NCI-H1417 treated with DMSO at 0.1 percent for 48 hours (cell line): ENCODE results near the gene AGT.

Experiments
- DNase-seq: peaks from one replicate; lab custom pipeline; 2025; lab: John Stamatoyannopoulos, UW

The AGT gene

DNA sequence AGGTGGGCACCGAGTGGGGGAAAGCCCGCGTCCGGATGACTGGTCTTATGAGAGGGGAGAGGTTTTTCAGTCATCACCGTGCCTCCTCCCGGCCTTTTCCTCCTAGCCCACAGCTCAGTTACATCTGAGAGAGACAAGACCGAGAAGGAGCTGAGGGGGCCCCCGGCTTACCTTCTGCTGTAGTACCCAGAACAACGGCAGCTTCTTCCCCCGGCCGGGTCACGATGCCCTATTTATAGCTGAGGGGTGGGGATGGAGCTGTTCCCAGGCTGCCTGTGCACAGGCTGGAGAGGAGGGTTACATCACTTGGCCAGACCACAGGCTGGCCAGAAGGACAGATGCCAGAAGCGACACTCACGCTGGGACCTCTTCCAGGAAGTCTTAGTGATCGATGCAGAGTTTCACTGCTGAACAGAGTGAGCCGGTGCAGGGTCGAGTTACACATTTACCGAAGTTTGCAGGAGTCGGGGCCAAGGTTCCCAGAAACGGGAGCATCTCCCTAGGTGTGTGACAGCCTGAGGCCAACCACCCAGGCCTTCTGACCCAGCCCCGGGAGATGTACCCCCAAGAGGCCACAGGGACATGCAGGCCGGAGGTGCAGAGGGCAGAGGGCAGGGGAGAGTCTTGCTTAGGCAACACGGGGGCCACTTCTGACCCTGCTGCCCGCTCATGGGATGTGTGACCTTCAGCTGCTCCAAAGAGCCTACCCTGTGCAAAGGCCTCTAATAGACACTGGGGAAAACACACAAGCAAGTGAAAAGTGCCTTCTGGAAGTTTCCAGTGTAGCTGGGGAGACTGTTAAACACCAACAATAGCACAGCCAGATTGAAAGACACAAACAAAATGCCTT is at the start of gene AGT:
TSS of gene AGT (minus strand) at position 208 of the 850 bp plus-strand sequence. CDS start 3,299 bp downstream, outside the sequence.
- no peak for DNase-seq

DNA sequence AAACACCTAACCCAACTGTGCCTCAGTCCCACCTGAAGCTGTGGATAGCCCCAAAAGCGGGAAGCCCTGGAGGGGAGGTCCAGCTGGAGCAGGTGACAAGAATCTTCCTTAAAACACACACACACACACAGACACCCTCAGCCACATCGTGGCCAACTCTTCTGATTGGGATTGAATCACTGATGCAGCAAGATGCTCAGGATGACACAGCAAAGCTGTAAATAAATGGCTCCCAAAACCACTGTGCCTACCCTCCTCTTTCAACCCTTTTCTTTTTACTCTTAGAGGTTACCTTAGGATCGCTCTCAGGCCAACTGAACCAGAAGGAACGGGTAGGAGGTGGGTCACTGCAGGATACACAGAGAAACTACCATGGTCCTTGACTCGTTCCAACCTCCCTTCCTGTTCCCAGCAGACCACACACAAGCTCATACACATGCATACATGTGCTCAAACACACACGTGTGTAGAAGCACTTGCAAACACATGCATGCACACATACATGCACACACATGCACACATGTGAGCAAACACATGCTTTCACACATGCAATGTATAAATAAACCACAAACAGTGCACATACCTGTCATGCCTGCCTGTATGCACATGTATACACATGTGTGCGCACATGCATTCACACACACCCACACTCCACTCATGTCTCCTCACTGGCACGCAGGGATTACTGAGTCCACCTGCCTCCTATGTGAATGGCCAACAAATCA is 47.7 kb upstream of the AGT start:
- DNase-seq = no peak

DNA sequence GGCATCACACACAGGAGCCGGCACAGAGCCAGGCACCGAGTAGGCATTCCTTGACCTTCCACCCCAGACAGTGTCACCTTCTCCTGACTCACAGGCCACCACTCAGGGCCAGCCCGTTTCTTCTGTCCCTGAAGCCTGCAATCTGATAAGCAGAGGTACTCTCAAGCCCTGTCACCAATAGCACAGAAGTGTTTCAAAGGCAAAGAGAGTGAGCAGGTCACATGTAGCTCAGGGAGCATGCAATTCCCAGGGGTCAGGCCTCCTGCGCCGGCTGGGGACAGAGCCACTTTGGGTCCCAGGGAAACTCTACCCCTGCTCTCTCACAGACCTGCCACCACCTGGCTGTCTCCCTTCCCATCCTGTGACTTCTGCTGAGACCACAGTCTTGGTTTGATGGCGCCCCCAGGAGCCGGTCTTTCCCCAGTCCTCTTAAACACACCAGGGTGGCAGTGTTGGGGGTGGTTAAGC is 46.5 kb upstream of the AGT start:
- DNase-seq = no peak

DNA sequence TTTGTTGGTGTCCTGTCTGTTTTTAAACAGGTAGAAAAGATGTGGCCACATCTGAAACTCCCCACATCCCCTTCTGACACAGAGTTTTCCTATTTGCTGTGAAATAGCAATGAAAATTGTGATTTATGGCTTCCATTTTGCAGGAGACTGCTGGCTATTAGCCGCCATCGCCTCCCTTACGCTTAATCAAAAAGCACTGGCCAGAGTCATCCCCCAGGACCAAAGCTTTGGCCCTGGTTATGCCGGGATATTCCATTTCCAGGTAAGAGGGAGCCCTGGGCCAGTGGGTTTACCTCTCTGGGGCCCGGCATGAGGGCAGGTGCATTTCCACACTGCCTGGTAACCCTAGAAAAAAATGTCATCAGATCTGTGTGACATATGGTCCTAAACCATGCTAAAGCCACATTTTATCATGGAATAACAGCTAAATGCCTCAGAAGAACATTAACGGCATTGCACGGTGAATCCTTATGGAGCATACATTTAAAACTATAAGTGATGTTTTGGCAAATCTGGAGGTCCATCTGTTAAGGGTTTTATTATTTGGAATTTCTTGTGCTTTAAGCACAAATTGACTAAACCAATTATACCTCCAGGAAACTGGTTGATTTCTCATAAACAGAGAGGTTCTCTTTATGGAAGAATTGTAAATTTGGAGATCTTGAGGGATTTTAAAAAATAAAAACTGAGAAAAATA is 45.6 kb upstream of the AGT start:
- DNase-seq = no peak

DNA sequence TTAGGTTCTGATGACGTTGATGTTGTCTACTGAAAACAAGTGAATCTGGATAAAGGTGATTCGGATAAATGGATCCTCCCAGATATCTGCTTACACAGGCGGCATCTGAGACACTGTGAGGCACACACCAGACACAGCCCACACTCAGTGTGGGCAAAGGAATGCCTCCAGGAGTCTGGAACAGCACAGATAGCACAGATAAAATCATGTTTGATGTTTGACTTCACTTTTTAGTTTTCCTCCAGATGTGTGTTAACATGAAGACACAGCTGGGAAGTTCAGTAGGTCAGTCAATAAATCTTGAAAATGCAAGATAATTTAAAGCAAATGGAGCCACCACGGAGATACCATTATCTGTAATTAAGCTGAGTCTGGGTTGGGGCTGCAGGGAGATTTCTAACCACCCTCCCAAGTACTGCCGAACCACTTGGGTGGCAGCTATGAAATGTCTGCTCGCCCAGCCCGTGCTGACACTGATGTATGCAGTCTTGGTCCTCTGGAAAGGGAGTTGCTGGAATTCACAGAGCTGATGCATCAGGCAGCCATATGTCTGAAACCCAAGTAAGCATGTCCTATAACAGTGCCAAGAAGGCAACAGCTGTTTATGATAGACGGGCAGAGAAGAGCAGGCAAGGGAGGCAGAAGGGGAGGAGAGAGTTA is 44.9 kb upstream of the AGT start:
- DNase-seq = no peak

GRCh38 chr1:230757856-230758708 is 44.2 kb upstream of the AGT start:
- DNase-seq = no peak

DNA sequence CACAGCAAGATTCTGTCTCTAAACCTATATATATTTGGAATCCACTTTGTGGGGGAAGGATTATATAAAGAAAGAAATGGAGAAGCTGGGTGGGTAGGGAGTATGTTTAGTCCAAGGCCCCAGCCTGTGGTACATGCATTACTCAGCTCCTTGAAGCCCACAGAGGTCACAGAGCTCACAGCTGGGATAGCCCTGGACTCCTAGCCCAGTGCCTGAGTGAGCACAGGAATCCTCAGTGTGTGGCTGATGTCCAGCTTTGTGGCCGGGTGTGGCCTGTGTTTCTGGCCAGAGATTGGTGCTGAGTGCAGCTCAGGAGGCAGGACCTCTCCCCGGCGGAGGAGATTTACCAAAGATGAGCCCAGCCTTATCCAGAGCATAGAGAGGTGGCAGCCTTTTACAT is 40.9 kb upstream of the AGT start:
- DNase-seq = no peak

- DNase-seq = peak; percentile 76
Observed at GRCh38 chr1:230753586-230754251, 39.8 kb upstream of the AGT start.

GRCh38 chr1:230753191-230753585 is 39.3 kb upstream of the AGT start:
- no peak for DNase-seq

DNA sequence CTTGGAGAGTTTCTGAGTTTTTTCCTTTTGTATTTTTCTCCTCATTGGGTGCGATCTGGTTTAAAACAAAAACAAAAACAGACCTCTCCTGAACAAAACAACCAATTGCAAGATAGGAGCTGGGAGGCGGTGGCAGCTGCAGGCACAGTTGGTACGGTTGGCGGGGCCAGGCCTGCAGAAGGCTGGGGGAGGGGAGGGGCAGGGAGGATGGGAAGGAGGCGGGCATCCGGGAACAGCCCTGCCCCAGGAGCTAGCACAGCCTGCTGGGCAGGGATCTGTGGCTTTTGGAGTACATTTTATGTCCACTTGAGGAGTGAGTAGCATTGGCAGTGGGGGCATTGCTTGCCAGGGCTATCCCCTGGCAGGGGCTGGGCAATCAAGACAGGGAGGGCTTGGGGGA is 38.5 kb upstream of the AGT start:
- peak; percentile 77 for DNase-seq

GRCh38 chr1:230750986-230751625 is 37.2 kb upstream of the AGT start:
- no peak for DNase-seq

GRCh38 chr1:230750576-230750975 is 36.7 kb upstream of the AGT start:
- DNase-seq = no peak

GRCh38 chr1:230749635-230750034 is 35.7 kb upstream of the AGT start:
- DNase-seq = no peak

- DNase-seq = no peak
Observed at GRCh38 chr1:230749150-230749549, 35.2 kb upstream of the AGT start.

- no peak for DNase-seq
Observed at GRCh38 chr1:230747890-230748800, 34.2 kb upstream of the AGT start.

DNA sequence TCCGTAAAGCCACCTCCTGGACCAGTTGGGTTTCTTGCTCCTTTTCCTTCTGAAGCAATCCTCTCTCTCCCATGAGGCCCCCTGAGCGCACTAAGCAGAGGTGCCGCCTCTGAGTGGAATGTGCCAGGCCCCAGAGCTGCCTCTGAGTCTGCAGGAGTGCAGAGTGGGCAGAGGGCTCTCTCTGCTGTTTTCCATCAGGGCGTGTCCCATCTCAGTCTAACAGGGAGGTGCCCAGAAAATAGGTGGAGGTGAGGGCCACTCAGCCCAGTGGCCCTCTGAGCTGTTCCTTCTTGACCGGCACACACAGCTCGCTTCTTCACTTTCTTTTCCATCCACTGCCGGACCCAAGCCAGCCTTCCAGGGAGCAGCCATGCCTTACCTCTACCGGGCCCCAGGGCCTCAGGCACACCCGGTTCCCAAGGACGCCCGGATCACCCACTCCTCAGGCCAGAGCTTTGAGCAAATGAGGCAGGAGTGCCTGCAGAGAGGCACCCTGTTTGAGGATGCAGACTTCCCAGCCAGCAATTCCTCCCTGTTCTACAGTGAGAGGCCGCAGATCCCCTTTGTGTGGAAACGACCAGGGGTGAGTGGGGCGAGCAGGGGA is 33.3 kb upstream of the AGT start, which contains the start of gene CAPN9:
TSS of gene CAPN9 (plus strand) at position 262 of the 604 bp plus-strand sequence. CDS start at position 371, 109 bp downstream.
- no peak for DNase-seq

DNA sequence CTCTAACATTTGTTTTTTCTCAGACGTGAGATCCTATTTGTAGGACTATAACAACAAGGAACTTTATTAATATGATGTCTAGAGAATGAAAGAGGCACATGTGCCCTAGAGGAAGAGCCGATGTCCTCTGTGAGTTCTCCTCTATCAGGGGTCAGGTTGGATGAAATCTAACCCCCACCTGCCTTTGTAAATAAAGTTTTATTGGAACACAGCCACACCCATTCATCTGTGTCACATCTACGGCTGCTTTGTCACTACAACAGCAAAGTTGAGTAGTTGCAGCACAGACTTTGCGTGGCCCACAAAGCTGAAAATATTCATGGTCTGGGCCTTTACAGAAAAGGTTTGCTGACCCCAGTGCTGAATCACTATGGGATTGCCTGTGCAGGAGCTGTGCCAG is 32.7 kb upstream of the AGT start:
- DNase-seq = no peak

DNA sequence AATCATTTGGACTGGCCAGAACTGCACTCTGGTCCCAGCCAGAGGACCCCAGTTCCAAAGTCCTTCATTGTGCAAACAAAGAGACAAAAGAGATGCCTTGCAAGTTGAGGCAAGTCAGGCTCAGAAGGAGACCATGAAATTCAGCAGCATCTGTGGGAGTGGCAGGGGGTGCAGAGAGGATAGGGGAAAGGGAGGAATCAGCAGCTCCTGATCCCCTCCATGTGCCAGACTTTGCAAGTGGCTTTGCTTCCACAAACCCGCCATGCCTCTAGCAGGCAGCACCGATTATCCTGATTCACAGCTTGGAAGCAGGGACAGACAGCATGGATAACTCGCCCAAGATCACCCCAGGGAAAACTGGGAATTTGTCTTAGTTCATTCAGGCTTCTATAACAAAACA is 31.1 kb upstream of the AGT start:
- no peak for DNase-seq
